GM12873 (cell line): Measurements from ENCODE around the gene ZNF98.

ENCODE experiments used
- CTCF ChIP-seq: IDR thresholded peaks from 2 replicates; pipeline ENCODE4 v1.5.1; 2012; ENCODE audit warnings: low read depth, mild to moderate bottlenecking, moderate library complexity, low read length, control low read depth; ENCODE audit not compliant: insufficient read depth; ENCODE audit errors: missing control alignments

Gene ZNF98

GRCh38 chr19:22354665-22355064 is 67.5 kb downstream of the ZNF98 start:
- no peak for TF ChIP-seq CTCF
